Endothelial cell of umbilical vein (primary cell): ENCODE results near the gene STARD5.

ENCODE experiments used
- CTCF ChIP-seq, 2 donors: IDR thresholded peaks; 1 replicate in 1 of 2; 2 replicates in 1 of 2; pipeline ENCODE4 v1.5.1; 2011; ENCODE audit warnings: low read length in 2 of 2, mild to moderate bottlenecking in 2 of 2, moderate library complexity in 2 of 2, control low read depth in 1 of 2, inconsistent platforms in 1 of 2, low read depth in 1 of 2; ENCODE audit not compliant: insufficient read depth in 1 of 2; ENCODE audit errors: extremely low read depth in 1 of 2
- POLR2A ChIP-seq: IDR thresholded peaks from 2 replicates; pipeline ENCODE4 v1.6.1; 2012; ENCODE audit warnings: low read depth, mild to moderate bottlenecking, control low read depth, low read length
- POLR2AphosphoS5 ChIP-seq: IDR thresholded peaks from 2 replicates; pipeline ENCODE4 v1.6.1; 2012; ENCODE audit warnings: low read depth, mild to moderate bottlenecking, control low read depth, low read length, moderate library complexity; ENCODE audit not compliant: insufficient read depth

DNA sequence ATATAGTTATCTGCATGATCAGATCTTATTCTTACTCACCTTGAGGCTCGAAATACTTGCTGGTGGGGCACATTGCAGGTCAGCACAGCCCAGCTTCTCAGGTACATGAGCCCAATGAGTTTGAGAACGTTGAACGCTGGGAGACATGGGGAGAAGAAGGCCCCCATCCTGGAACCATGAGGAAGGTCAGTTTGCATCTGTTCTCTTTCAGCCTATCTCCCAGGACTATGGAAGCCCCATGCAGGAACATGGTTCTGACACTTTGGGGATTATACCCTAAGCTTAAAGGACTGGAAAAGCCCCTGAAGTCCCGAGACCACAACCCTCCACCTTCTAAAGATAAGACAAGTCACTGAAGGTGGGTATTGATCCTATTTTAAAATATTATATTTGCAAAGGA, 17.4 kb upstream of the STARD5 start:
- TF ChIP-seq POLR2A (no peak), CTCF (IDR thresholded peaks at IDR 0.05; ENCODE audit: extremely low read depth in 1 of 2, insufficient read depth in 1 of 2, low read depth in 1 of 2, low read length in 2 of 2) (no peak), POLR2AphosphoS5 (no peak)
